Measurements from ENCODE around the gene EFCAB6. TPM values are rescaled to one million over a fixed set of nuclear protein-coding genes. Genes with fewer than 3 reads are reported as not detected.

Gene EFCAB6
- total RNA-seq, 1 donor, result 0.86 TPM

GRCh38 chr22:43514476-43515157, 297.5 kb downstream of the EFCAB6 start:
- TF ChIP-seq, protein P1, sequence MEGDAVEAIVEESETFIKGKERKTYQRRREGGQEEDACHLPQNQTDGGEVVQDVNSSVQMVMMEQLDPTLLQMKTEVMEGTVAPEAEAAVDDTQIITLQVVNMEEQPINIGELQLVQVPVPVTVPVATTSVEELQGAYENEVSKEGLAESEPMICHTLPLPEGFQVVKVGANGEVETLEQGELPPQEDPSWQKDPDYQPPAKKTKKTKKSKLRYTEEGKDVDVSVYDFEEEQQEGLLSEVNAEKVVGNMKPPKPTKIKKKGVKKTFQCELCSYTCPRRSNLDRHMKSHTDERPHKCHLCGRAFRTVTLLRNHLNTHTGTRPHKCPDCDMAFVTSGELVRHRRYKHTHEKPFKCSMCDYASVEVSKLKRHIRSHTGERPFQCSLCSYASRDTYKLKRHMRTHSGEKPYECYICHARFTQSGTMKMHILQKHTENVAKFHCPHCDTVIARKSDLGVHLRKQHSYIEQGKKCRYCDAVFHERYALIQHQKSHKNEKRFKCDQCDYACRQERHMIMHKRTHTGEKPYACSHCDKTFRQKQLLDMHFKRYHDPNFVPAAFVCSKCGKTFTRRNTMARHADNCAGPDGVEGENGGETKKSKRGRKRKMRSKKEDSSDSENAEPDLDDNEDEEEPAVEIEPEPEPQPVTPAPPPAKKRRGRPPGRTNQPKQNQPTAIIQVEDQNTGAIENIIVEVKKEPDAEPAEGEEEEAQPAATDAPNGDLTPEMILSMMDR (IDR thresholded peaks at IDR 0.05; ENCODE audit: insufficient read depth, low read depth, low read length), result no peak
- H3K4me3 ChIP-seq (ENCODE audit: low read depth, low read length), result no peak overlapping the region
- no peak for DNase-seq (ENCODE audit: low read depth)

DNA sequence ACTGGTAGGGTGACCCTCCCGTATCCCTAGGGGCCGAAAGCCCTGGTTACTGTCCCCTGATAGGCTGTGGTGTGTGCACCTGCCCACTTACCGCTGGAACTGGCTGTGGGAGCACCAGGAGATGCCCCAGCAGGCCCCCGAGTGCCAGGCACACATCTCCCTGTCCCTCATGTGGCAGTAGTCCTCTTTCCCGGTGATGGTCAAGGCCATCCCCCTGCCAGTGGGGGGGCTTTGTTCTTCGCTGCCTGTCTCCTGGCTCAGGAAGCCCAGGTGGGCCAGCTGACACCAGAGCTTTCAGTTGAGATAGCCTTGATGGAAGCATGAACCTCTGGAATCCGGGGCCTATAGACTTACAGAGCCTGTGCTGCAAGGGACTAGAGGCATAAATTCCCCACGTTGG, 299.8 kb downstream of the EFCAB6 start:
- TF ChIP-seq, protein P1 (IDR thresholded peaks at IDR 0.05; ENCODE audit: insufficient read depth, low read depth, low read length), result no peak
- H3K4me3 ChIP-seq (ENCODE audit: low read depth, low read length), result no peak overlapping the region
- no peak for DNase-seq (ENCODE audit: low read depth)

GRCh38 chr22:43511276-43511910, 300.7 kb downstream of the EFCAB6 start:
- TF ChIP-seq, protein P1 (IDR thresholded peaks at IDR 0.05; ENCODE audit: insufficient read depth, low read depth, low read length), result no peak
- no peak for DNase-seq (ENCODE audit: low read depth)
- H3K4me3 ChIP-seq (ENCODE audit: low read depth, low read length), result no peak overlapping the region

GRCh38 chr22:43510281-43511070, 301.6 kb downstream of the EFCAB6 start:
- no peak overlapping the region for H3K4me3 ChIP-seq (ENCODE audit: low read depth, low read length)
- TF ChIP-seq, protein P1 (IDR thresholded peaks at IDR 0.05; ENCODE audit: insufficient read depth, low read depth, low read length), result no peak
- no peak for DNase-seq (ENCODE audit: low read depth)

GRCh38 chr22:43509337-43509736, 302.8 kb downstream of the EFCAB6 start:
- DNase-seq (ENCODE audit: low read depth), result no peak
- no peak overlapping the region for H3K4me3 ChIP-seq (ENCODE audit: low read depth, low read length)
- TF ChIP-seq, protein P1 (IDR thresholded peaks at IDR 0.05; ENCODE audit: insufficient read depth, low read depth, low read length), result no peak

- H3K4me3 ChIP-seq (ENCODE audit: low read depth, low read length), result no peak overlapping the region
- TF ChIP-seq, protein P1 (IDR thresholded peaks at IDR 0.05; ENCODE audit: insufficient read depth, low read depth, low read length), result no peak
- no peak for DNase-seq (ENCODE audit: low read depth)
Observed at GRCh38 chr22:43508489-43508888, 303.6 kb downstream of the EFCAB6 start.

Measured in fibroblast of villous mesenchyme (primary cell).